ENCODE results near the gene CDC14A. TPM values are rescaled to one million over a fixed set of nuclear protein-coding genes. Genes with fewer than 3 reads are reported as not detected.

The CDC14A gene
- total RNA-seq, 2 experiments from 2014 or later: 4.9 to 7.2 TPM

DNA sequence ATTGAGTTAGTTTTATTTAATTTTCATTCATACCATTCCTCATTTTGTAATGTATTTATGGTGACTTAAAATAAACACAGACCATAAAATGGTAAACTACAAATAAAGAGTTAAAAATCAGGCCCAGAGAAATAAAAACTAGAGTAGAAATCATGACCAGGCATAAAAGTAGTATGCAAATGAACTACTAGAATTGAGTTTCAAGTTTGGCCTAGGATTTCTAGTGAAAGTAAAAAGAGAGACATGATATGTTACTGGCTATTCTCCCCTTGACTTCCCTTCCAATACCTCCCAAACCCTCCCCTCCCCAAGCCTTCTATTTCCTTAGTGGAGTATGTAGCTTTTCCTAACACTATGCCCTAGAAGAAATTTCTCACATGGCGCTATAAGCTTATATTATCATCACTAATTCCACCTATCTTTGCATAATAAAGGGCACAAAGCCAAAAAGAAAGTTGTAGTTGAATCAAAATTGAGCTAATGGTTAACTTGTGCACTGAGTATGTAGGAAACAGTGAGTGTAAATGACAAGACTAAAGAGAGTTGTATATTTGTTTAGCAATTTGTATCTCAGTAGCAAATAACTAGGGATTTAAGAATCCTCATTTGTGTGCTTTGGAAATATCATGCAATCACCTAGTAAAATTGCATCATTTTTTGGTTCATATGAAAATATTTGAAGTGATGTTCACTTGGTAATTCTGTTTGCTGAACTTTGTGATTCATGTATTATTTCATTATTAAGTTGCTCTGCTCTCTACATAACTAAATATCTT is 29.7 kb upstream of the CDC14A start:
- DNase-seq (ENCODE audit: low spot score): no peak
- no peak overlapping the region for H3K4me3 ChIP-seq (ENCODE audit: low read depth, low read length, poor library complexity, severe bottlenecking)
- no peak overlapping the region for H2AFZ ChIP-seq (ENCODE audit: low read length)
- H3K4me2 ChIP-seq (ENCODE audit: low read length): no peak overlapping the region
- no peaks in the 10 kb centered on the region for H3K9me3 ChIP-seq (ENCODE audit: low read length)
- TF ChIP-seq, protein P1, sequence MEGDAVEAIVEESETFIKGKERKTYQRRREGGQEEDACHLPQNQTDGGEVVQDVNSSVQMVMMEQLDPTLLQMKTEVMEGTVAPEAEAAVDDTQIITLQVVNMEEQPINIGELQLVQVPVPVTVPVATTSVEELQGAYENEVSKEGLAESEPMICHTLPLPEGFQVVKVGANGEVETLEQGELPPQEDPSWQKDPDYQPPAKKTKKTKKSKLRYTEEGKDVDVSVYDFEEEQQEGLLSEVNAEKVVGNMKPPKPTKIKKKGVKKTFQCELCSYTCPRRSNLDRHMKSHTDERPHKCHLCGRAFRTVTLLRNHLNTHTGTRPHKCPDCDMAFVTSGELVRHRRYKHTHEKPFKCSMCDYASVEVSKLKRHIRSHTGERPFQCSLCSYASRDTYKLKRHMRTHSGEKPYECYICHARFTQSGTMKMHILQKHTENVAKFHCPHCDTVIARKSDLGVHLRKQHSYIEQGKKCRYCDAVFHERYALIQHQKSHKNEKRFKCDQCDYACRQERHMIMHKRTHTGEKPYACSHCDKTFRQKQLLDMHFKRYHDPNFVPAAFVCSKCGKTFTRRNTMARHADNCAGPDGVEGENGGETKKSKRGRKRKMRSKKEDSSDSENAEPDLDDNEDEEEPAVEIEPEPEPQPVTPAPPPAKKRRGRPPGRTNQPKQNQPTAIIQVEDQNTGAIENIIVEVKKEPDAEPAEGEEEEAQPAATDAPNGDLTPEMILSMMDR (conservative IDR thresholded peaks at IDR 0.05; ENCODE audit: low read length): no peak
- TF ChIP-seq EZH2phosphoT487 (IDR thresholded peaks at IDR 0.05; ENCODE audit: borderline replicate concordance, low read depth, low read length): no peak
- no peaks in the 10 kb centered on the region for H3K9me2 ChIP-seq (ENCODE audit: insufficient read depth, low read length)
- ChIA-PET POLR2A (interaction anchor here (0.6 to 2.5 kb wide), 7 partner anchors 11 to 242 kb away, joined by 3 to 7 read pairs (median 4); partner anchors contain the start of gene RTCA), CTCF (ENCODE audit: unreplicated experiment) (no interaction called here)
- H4K20me1 ChIP-seq (ENCODE audit: insufficient read depth, low read length): no peaks in the 10 kb centered on the region
- no peak overlapping the region for H3K27ac ChIP-seq (ENCODE audit: low read depth, low read length, poor library complexity, severe bottlenecking)
- no peaks in the 10 kb centered on the region for H3K79me2 ChIP-seq (ENCODE audit: insufficient read depth, low read depth, low read length)
- no peaks in the 10 kb centered on the region for H3K4me1 ChIP-seq (ENCODE audit: insufficient read depth, low read length, poor library complexity, severe bottlenecking)
- intact Hi-C loops (cut with micrococcal nuclease; ENCODE audit: unreplicated experiment): no loop called here
- no TSS peak for BruUV-seq (replicated peaks)
- H3K36me3 ChIP-seq (ENCODE audit: insufficient read depth, low read length): no peaks in the 10 kb centered on the region

DNA sequence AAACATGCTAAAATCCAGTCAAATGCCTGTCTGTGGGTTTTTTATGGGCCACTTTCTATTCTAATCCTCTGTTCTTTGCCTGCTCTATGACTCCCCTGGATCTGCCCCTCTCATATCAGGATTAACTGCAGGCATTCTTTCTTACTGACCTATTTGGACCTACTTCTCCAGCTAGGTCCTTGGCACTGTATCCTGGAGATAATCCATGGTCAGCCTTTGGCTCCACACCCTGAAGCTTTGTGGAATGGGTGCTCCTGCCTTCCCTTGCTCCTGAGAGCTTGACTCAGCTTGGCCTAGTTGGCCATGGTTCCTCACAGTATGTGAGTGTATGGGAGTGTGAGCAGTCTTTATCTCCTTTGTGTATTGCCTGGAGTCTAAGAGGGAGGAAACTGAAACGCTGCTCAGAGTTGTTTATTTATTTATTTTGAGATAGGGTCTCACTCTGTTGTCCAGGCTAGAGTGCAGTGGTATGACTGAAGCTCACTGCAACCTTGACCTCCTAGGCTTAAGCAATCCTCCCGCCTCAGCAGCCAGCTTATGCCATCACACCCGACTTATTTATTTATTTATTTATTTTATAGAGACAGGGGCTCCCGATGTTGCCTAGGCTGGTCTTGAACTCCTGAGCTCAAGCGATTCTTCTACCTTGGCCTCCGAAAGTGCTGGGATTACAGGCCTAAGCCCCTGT is 28.7 kb upstream of the CDC14A start:
- no peak for TF ChIP-seq EZH2phosphoT487 (IDR thresholded peaks at IDR 0.05; ENCODE audit: borderline replicate concordance, low read depth, low read length)
- TF ChIP-seq, protein P1 (conservative IDR thresholded peaks at IDR 0.05; ENCODE audit: low read length): no peak
- no peak overlapping the region for H2AFZ ChIP-seq (ENCODE audit: low read length)
- DNase-seq (ENCODE audit: low spot score): no peak
- H3K4me3 ChIP-seq (ENCODE audit: low read depth, low read length, poor library complexity, severe bottlenecking): no peak overlapping the region
- ChIA-PET CTCF (ENCODE audit: unreplicated experiment) (no interaction called here), POLR2A (interaction anchor here (0.6 to 2.5 kb wide), 4 partner anchors 8 to 58 kb away, joined by 3 to 7 read pairs (median 4); partner anchors contain the start of gene RTCA)
- H3K4me1 ChIP-seq (ENCODE audit: insufficient read depth, low read length, poor library complexity, severe bottlenecking): no peaks in the 10 kb centered on the region
- H3K9me2 ChIP-seq (ENCODE audit: insufficient read depth, low read length): no peaks in the 10 kb centered on the region
- no peaks in the 10 kb centered on the region for H3K36me3 ChIP-seq (ENCODE audit: insufficient read depth, low read length)
- H3K4me2 ChIP-seq (ENCODE audit: low read length): no peak overlapping the region
- intact Hi-C loops (cut with micrococcal nuclease; ENCODE audit: unreplicated experiment): no loop called here
- BruUV-seq (replicated peaks): no TSS peak
- no peak overlapping the region for H3K27ac ChIP-seq (ENCODE audit: low read depth, low read length, poor library complexity, severe bottlenecking)
- H3K79me2 ChIP-seq (ENCODE audit: insufficient read depth, low read depth, low read length): no peaks in the 10 kb centered on the region
- H4K20me1 ChIP-seq (ENCODE audit: insufficient read depth, low read length): no peaks in the 10 kb centered on the region
- no peaks in the 10 kb centered on the region for H3K9me3 ChIP-seq (ENCODE audit: low read length)
